ENCODE data around the gene FRK.
"Not testable (repeated sequence)": the region's sequence is repeated elsewhere in the genome, so short reads cannot be mapped to it uniquely, and the experiment has no call there.

Gene FRK

GRCh38 chr6:115937502-115937901, 123.2 kb downstream of the FRK start:
- DNase-seq: not testable (repeated sequence)

GRCh38 chr6:115935361-115935760, 125.3 kb downstream of the FRK start:
- DNase-seq: no peak

- DNase-seq: no peak
Measured at GRCh38 chr6:115934829-115935228, 125.9 kb downstream of the FRK start.

- no peak for DNase-seq
Measured at GRCh38 chr6:115934145-115934544, 126.5 kb downstream of the FRK start.

GRCh38 chr6:115932481-115932880, 128.2 kb downstream of the FRK start:
- DNase-seq: no peak

- not testable (repeated sequence) for DNase-seq
Measured at GRCh38 chr6:115928000-115928399, 132.7 kb downstream of the FRK start.

GRCh38 chr6:115922971-115923370, 137.7 kb downstream of the FRK start:
- DNase-seq: no peak

- DNase-seq: no peak
Measured at GRCh38 chr6:115914098-115914497, 146.6 kb downstream of the FRK start.

GRCh38 chr6:115909923-115910546, 150.7 kb downstream of the FRK start:
- DNase-seq: no peak

GRCh38 chr6:115908906-115909559, 151.7 kb downstream of the FRK start:
- no peak for DNase-seq

- DNase-seq: no peak
Measured at GRCh38 chr6:115905471-115905870, 155.2 kb downstream of the FRK start.

- DNase-seq: no peak
Measured at GRCh38 chr6:115902436-115902835, 158.3 kb downstream of the FRK start.

- no peak for DNase-seq
Measured at GRCh38 chr6:115901896-115902295, 158.8 kb downstream of the FRK start.

GRCh38 chr6:115899730-115900282, 160.9 kb downstream of the FRK start:
- peak; percentile 55 for DNase-seq

- DNase-seq: no peak
Measured at GRCh38 chr6:115898246-115898645, 162.4 kb downstream of the FRK start.

GRCh38 chr6:115896538-115897129, 164.1 kb downstream of the FRK start:
- peak; percentile 4 for DNase-seq

- DNase-seq: no peak
Measured at GRCh38 chr6:115894426-115894992, 166.2 kb downstream of the FRK start.

GRCh38 chr6:115891750-115892149, 168.9 kb downstream of the FRK start:
- DNase-seq: no peak

GRCh38 chr6:115891111-115891669, 169.5 kb downstream of the FRK start:
- peak; percentile 59 for DNase-seq

- no peak for DNase-seq
Measured at GRCh38 chr6:115890238-115890637, 170.5 kb downstream of the FRK start.

GRCh38 chr6:115888687-115889470, 171.8 kb downstream of the FRK start:
- not testable (repeated sequence) for DNase-seq

- DNase-seq: no peak
Measured at GRCh38 chr6:115887891-115888290, 172.8 kb downstream of the FRK start.
